BJ (cell line): ENCODE data around the gene ADAT3. TPM values are rescaled to one million over a fixed set of nuclear protein-coding genes. Genes with fewer than 3 reads are reported as not detected.
"Not testable (repeated sequence)": the region's sequence is repeated elsewhere in the genome, so short reads cannot be mapped to it uniquely, and the experiment has no call there.

ENCODE experiments used
- CTCF ChIA-PET: fragments of 350-600 bp; formaldehyde crosslinking; extraction: SDS; loops from one replicate; lab custom pipeline; 2021; ENCODE audit warnings: antibody characterized with exemption, inconsistent platforms; lab: Yijun Ruan, JAX
- POLR2A ChIA-PET: fragments of 300-600 bp; sonication (Branson Sonifier 250); formaldehyde crosslinking; extraction: SDS; loops from one replicate; lab custom pipeline; 2021; ENCODE audit warnings: antibody characterized with exemption; lab: Charles Lee
- DNase-seq: peaks from one replicate; pipeline ENCODE4 v3.0.0-alpha.2; 2011; ENCODE audit warnings: low read depth
- H3K27me3 ChIP-seq: 2 replicates; pipeline ENCODE4 v1.6.0; 2011; ENCODE audit warnings: low read length; ENCODE audit not compliant: control insufficient read depth, insufficient read depth
- H3K36me3 ChIP-seq: 2 replicates; pipeline ENCODE4 v1.5.1; 2011; ENCODE audit warnings: low read length; ENCODE audit not compliant: control insufficient read depth, insufficient read depth
- H3K4me3 ChIP-seq: 2 replicates; pipeline ENCODE4 v1.5.1; 2011; ENCODE audit warnings: low read depth, mild to moderate bottlenecking, control low read depth, low read length
- CTCF ChIP-seq: IDR thresholded peaks from 2 replicates; pipeline ENCODE4 v1.5.1; 2011; ENCODE audit warnings: low read depth, mild to moderate bottlenecking, control low read depth, inconsistent platforms, low read length, moderate library complexity; ENCODE audit not compliant: insufficient read depth
- polyA plus RNA-seq: library from polyadenylated mRNA; depleted of rRNA; stranded (reverse); fragments of >200 nt; gene quantifications from 2 replicates; pipeline ENCODE4 v1.2.3, GENCODE V29; 2011

The ADAT3 gene
- polyA plus RNA-seq, 1 experiment: 0.64 TPM

GRCh38 chr19:1883784-1884183, 21.4 kb upstream of the ADAT3 start:
- H3K36me3 ChIP-seq: peaks cover 5% of the 10 kb centered on the region; the same call in 1 of the 2 replicates
- POLR2A ChIA-PET: no interaction called here
- no peak for DNase-seq
- CTCF ChIA-PET: no interaction called here
- H3K4me3 ChIP-seq: peak overlapping the region; percentile 81
- TF ChIP-seq CTCF: no peak
- no peaks in the 10 kb centered on the region for H3K27me3 ChIP-seq

- DNase-seq: no peak
- ChIA-PET POLR2A (no interaction called here), CTCF (interaction anchor here (1.1 kb wide), 1 partner anchor 8 kb away, joined by 6 read pairs; no protein-coding TSS in a partner anchor)
- Histone ChIP-seq H3K36me3 (peaks cover 5% of the 10 kb centered on the region; the same call in 1 of the 2 replicates), H3K27me3 (no peaks in the 10 kb centered on the region), H3K4me3 (peak overlapping the region; percentile 81)
- no peak for TF ChIP-seq CTCF
These were observed 20.9 kb upstream of the ADAT3 start for GRCh38 chr19:1884291-1884718.

- peaks cover 5% of the 10 kb centered on the region; the same call in 1 of the 2 replicates for H3K36me3 ChIP-seq
- ChIA-PET POLR2A (no interaction called here), CTCF (interaction anchor here (1.1 kb wide), 1 partner anchor 9 kb away, joined by 6 read pairs; no protein-coding TSS in a partner anchor)
- H3K27me3 ChIP-seq: no peaks in the 10 kb centered on the region
- TF ChIP-seq CTCF: no peak
- peak overlapping the region; percentile 81 for H3K4me3 ChIP-seq
- no peak for DNase-seq
These were observed 20.4 kb upstream of the ADAT3 start for GRCh38 chr19:1884719-1885334.

GRCh38 chr19:1885398-1886119, 19.6 kb upstream of the ADAT3 start, which contains the start of gene ABHD17A:
Gene ABHD17A (minus strand): TSS chr19:1885496. CDS start chr19:1881566, 3,930 bp downstream.
- H3K36me3 ChIP-seq, POLR2A ChIA-PET, H3K27me3 ChIP-seq: not testable (repeated sequence)
- DNase-seq: peak; percentile 49
- peak within 1 kb of the TSS; percentile 81 for H3K4me3 ChIP-seq
- CTCF ChIA-PET: interaction anchor here (0.7 to 1.1 kb wide), 2 partner anchors 10 kb away, joined by 3 to 6 read pairs; no protein-coding TSS in a partner anchor

GRCh38 chr19:1886360-1886759, 18.8 kb upstream of the ADAT3 start:
- CTCF ChIA-PET: interaction anchor here (0.7 kb wide), 1 partner anchor 9 kb away, joined by 3 read pairs; no protein-coding TSS in a partner anchor
- H3K4me3 ChIP-seq, POLR2A ChIA-PET, H3K27me3 ChIP-seq, H3K36me3 ChIP-seq, DNase-seq: not testable (repeated sequence)

GRCh38 chr19:1888385-1888784, 16.8 kb upstream of the ADAT3 start:
- no peak for DNase-seq
- ChIA-PET CTCF (interaction anchor here (0.6 to 0.7 kb wide), 2 partner anchors 151 to 347 kb away, joined by 3 read pairs; no protein-coding TSS in a partner anchor), POLR2A (no interaction called here)
- TF ChIP-seq CTCF: no peak
- Histone ChIP-seq H3K27me3 (no peaks in the 10 kb centered on the region), H3K36me3 (no peaks in the 10 kb centered on the region), H3K4me3 (no peak overlapping the region)
